Peyer's patch (tissue), 4 donors: ENCODE data around the gene FARP2. TPM values are rescaled to one million over a fixed set of nuclear protein-coding genes. Genes with fewer than 3 reads are reported as not detected.
A peak's percentile ranks its signal among the peaks of the same experiment; 100 is the strongest.

Experiments
- DNase-seq, 3 donors: peaks; one replicate each; pipeline ENCODE4 v3.0.0-alpha.2; 2017 to 2019
- H3K27ac ChIP-seq, 4 donors: fragments of 200-600 bp; sonication (generic); one replicate each; pipeline ENCODE4 v1.5.1; 2016 to 2019
- H3K27me3 ChIP-seq, 2 donors: fragments of 200-600 bp; sonication (generic); one replicate each; pipeline ENCODE4 v1.5.1; 2019
- H3K36me3 ChIP-seq, 3 donors: fragments of 200-600 bp; sonication (generic); one replicate each; pipeline ENCODE4 v1.5.1; 2016 to 2019
- H3K4me1 ChIP-seq, 4 donors: fragments of 200-600 bp; sonication (generic); one replicate each; pipeline ENCODE4 v1.5.1; 2016 to 2019
- H3K4me3 ChIP-seq, 4 donors: fragments of 200-600 bp; sonication (generic); 1 replicate in 3 of 4; 2 replicates in 1 of 4; pipeline ENCODE4 v1.5.1; 2016 to 2019; ENCODE audit warnings: mild to moderate bottlenecking in 1 of 4
- H3K9me3 ChIP-seq, 4 donors: fragments of 200-600 bp; sonication (generic); one replicate each; pipeline ENCODE4 v1.5.1; 2016 to 2019; ENCODE audit warnings: mild to moderate bottlenecking in 1 of 4
- POLR2A ChIP-seq, 2 donors: fragments of 450-650 bp; IDR thresholded peaks; one replicate each; pipeline ENCODE4 v1.5.1; 2017; ENCODE audit warnings: antibody characterized with exemption in 2 of 2, mild to moderate bottlenecking in 2 of 2, moderate library complexity in 2 of 2
- total RNA-seq, 4 donors: library from RNA; depleted of rRNA; stranded (reverse); fragments of >200 nt; gene quantifications; one replicate each; pipeline ENCODE4 v1.1.0, GENCODE V29; 2016
- TF ChIP-seq, protein P1 (sequence below), 6 experiments: fragments of 450-650 bp in 4 of 6; fragments of 200-600 bp in 2 of 6; sonication (generic) in 1 of 6; IDR thresholded peaks; one replicate each; pipeline ENCODE4 v1.5.1; 2017 to 2019; ENCODE audit warnings: antibody characterized with exemption in 6 of 6, mild to moderate bottlenecking in 3 of 6, moderate library complexity in 1 of 6

Gene FARP2
- total RNA-seq, 4 donors from 2014 or later, result 107 to 169 (median 140) TPM

DNA sequence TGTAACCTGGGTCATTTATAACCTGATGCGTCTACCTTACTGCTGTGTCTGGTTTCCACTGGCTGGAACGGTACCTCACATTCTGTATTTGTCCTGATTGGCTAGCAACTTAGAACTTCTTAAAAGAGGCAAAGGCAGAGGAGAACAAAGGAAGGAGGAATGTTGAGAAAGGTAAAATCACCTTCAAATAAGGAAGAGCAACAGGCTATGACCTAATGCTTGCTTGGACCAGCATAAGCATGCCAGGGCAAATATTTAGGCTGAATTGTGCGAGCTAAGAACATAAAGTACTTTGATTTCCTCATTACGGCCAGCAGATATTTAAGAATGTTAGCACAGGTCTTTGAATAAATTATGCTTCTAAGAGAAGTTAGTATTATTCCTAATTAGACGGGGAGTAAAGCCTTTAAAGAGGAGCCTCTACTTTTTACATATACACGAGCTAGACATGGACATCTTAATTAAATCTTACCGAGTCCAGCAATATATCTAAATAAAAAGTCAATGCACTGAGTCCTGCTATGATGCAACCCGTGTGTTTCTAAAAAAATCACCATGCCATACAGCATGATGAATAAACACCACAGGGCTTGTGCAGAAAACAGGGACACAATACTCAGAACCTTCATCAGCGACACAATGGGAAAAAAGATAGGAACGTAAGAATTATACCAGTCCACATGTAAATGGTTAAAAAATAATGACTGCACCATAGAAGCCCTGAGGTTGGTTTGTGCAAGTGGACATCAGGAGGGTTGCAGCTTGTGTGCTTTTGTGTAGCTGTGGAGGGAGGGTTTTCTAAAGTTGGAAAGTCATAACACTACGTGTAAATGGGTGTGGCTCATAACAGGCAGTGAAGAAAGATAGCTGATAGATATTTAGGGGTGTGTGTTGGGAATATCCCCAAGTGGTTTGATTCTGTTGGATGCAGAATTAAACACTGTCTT lies 26.1 kb upstream of the FARP2 start:
- Histone ChIP-seq H3K27ac (no peak overlapping the region), H3K4me1 (no peaks in the 10 kb centered on the region), H3K9me3 (no peaks in the 10 kb centered on the region), H3K27me3 (no peaks in the 10 kb centered on the region), H3K36me3 (peaks cover 0 to 60% (median 0%) of the 10 kb centered on the region in 3 donors), H3K4me3 (no peak overlapping the region)
- DNase-seq, result no peak
- TF ChIP-seq, protein P1, sequence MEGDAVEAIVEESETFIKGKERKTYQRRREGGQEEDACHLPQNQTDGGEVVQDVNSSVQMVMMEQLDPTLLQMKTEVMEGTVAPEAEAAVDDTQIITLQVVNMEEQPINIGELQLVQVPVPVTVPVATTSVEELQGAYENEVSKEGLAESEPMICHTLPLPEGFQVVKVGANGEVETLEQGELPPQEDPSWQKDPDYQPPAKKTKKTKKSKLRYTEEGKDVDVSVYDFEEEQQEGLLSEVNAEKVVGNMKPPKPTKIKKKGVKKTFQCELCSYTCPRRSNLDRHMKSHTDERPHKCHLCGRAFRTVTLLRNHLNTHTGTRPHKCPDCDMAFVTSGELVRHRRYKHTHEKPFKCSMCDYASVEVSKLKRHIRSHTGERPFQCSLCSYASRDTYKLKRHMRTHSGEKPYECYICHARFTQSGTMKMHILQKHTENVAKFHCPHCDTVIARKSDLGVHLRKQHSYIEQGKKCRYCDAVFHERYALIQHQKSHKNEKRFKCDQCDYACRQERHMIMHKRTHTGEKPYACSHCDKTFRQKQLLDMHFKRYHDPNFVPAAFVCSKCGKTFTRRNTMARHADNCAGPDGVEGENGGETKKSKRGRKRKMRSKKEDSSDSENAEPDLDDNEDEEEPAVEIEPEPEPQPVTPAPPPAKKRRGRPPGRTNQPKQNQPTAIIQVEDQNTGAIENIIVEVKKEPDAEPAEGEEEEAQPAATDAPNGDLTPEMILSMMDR (IDR thresholded peaks at IDR 0.05), result no peak
- TF ChIP-seq POLR2A (IDR thresholded peaks at IDR 0.05), result no peak

DNA sequence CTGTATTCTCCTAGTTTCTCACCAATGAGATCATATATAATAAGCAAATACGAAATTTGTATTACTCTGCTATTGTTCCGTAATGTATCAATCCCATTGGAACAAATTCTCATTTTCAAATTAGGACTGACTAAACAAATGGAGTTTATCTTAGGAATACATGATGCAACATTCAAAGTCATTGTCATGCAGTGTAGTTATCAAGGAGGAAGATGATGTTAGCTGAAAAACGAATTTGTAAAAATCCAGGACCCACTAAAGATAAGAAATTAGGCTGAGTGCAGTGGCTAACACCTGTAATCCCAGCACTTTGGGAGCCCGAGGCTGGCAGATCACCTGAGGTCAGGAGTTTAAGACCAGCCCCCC lies 25.5 kb upstream of the FARP2 start:
- DNase-seq, result no peak
- Histone ChIP-seq H3K27me3 (no peaks in the 10 kb centered on the region), H3K27ac (no peak overlapping the region), H3K9me3 (no peaks in the 10 kb centered on the region), H3K4me1 (no peaks in the 10 kb centered on the region), H3K36me3 (peaks cover 0 to 67% (median 0%) of the 10 kb centered on the region in 3 donors), H3K4me3 (no peak overlapping the region)
- TF ChIP-seq POLR2A (IDR thresholded peaks at IDR 0.05), result no peak

GRCh38 chr2:241334813-241335212 lies 21.3 kb upstream of the FARP2 start:
- no peaks in the 10 kb centered on the region for H3K9me3 ChIP-seq
- H3K4me1 ChIP-seq, result no peaks in the 10 kb centered on the region
- TF ChIP-seq, protein P1 (IDR thresholded peaks at IDR 0.05), result no peak
- H3K36me3 ChIP-seq, result peaks cover 0 to 69% (median 0%) of the 10 kb centered on the region in 3 donors
- no peak overlapping the region for H3K27ac ChIP-seq
- DNase-seq, result no peak
- H3K27me3 ChIP-seq, result no peaks in the 10 kb centered on the region
- H3K4me3 ChIP-seq, result no peak overlapping the region

- no peaks in the 10 kb centered on the region for H3K4me1 ChIP-seq
- peak overlapping the region in 1 of 4 donors; percentile 28 for H3K27ac ChIP-seq
- TF ChIP-seq, protein P1 (IDR thresholded peaks at IDR 0.05), result no peak
- TF ChIP-seq POLR2A (IDR thresholded peaks at IDR 0.05), result no peak
- no peak overlapping the region for H3K4me3 ChIP-seq
- no peaks in the 10 kb centered on the region for H3K9me3 ChIP-seq
- no peak for DNase-seq
- H3K36me3 ChIP-seq, result peaks cover 0 to 94% (median 4%) of the 10 kb centered on the region in 3 donors
- H3K27me3 ChIP-seq, result no peaks in the 10 kb centered on the region
These were observed 16.1 kb upstream of the FARP2 start for GRCh38 chr2:241339839-241340630.

DNA sequence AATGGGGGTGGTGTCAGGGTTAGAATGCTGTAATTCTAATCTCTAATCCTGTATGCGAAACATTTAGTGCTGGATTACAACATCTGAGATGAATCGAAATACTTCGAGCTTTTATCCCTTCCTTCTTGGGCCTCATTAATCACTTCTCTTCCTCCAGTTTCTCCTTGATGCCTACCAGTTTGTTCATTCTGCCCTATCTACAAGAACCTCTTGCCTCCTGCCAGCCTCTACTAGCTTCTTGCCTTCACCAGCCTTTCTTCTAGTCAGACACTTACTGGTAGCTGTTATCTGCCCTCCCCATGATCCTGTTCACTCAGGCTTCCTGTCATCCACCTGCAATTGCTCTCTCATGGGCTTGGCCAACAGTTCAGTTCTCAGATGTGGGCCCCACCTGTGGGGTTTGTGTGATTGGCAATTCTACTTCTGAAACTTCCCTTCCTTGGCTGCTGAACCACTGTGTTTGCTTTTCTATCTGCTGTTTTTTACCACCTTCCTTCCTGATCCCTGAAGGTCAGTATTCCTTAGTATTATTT lies 15.4 kb upstream of the FARP2 start:
- H3K36me3 ChIP-seq, result peaks cover 0 to 94% (median 8%) of the 10 kb centered on the region in 3 donors
- peak overlapping the region in 1 of 4 donors; percentile 28 for H3K27ac ChIP-seq
- TF ChIP-seq POLR2A (IDR thresholded peaks at IDR 0.05), result no peak
- TF ChIP-seq, protein P1 (IDR thresholded peaks at IDR 0.05), result no peak
- H3K27me3 ChIP-seq, result no peaks in the 10 kb centered on the region
- DNase-seq, result no peak
- no peak overlapping the region for H3K4me3 ChIP-seq
- no peaks in the 10 kb centered on the region for H3K9me3 ChIP-seq
- H3K4me1 ChIP-seq, result no peaks in the 10 kb centered on the region
